Measurements from ENCODE around the gene SLC19A1.

Gene SLC19A1

GRCh38 chr21:45515241-45516061 lies 26.8 kb downstream of the SLC19A1 start:
- DNase-seq: no peak

GRCh38 chr21:45514311-45515021 lies 27.8 kb downstream of the SLC19A1 start:
- DNase-seq: no peak

DNA sequence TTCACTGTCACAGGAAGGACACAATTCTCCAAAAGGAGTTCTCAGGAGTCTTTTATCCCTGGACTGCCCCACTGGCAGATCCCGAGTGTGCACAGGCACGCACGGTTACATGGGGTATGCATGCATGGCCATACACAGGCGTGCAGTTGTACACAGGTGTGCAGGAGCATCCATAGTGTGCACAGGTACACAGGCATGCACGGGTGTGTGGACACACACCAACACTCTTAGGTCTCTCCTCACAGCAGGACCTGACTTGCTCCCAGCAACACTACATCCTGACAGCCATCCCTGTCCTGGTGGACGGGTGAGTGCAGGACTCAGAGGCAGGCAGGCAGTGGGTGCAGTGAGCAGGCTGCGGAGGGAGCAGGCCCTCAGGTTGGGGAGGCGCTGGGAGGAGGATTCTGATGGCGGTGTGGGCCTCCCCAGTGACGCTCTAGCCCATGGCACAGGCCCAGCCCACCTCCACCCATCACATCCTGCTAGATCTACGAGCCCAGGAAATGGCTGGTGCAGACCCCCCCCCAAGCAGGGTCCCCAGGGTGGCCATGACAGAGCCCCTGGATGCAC lies 28.4 kb downstream of the SLC19A1 start:
- no peak for DNase-seq

- DNase-seq: no peak
These were observed 29.1 kb downstream of the SLC19A1 start for GRCh38 chr21:45513003-45513717.

DNA sequence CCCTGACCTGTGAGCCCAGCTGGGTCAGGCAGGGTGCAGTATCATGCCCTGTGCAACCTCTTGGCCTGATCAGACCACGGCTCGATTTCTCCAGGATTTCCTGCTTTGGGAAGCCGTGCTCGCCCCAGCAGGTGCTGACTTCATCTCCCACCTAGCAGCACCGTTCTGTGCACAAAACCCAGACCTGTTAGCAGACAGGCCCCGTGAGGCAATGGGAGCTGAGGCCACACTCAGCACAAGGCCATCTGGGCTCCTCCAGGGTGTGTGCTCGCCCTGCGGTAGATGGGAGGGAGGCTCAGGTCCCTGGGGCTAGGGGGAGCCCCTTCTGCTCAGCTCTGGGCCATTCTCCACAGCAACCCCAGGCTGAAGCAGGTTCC lies 29.6 kb downstream of the SLC19A1 start:
- no peak for DNase-seq

GRCh38 chr21:45511661-45512431 lies 30.4 kb downstream of the SLC19A1 start:
- no peak for DNase-seq

DNA sequence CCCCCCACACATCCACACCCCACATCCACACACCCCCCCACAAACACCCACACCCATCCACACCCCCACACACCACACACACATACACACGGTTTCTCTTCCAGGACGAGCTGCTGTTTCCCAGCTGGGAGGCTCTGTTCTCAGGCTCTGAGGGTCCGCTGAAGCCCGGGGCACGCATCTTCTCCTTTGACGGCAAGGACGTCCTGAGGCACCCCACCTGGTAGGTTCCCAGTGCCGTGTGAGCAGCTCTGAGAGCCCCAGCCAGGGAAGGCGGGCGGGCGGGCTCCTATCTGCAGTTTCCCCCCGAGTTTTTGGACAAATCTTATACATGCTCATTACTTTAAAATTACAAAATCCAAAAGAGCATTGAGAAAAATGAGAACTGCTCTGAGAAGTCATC lies 31.2 kb downstream of the SLC19A1 start:
- DNase-seq: no peak

- no peak for DNase-seq
These were observed 31.7 kb downstream of the SLC19A1 start for GRCh38 chr21:45510466-45510955.

- DNase-seq: no peak
These were observed 32.4 kb downstream of the SLC19A1 start for GRCh38 chr21:45509566-45510465.

- DNase-seq: no peak
These were observed 33.4 kb downstream of the SLC19A1 start for GRCh38 chr21:45508607-45509565.

- no peak for DNase-seq
These were observed 34.2 kb downstream of the SLC19A1 start for GRCh38 chr21:45507888-45508508.

DNA sequence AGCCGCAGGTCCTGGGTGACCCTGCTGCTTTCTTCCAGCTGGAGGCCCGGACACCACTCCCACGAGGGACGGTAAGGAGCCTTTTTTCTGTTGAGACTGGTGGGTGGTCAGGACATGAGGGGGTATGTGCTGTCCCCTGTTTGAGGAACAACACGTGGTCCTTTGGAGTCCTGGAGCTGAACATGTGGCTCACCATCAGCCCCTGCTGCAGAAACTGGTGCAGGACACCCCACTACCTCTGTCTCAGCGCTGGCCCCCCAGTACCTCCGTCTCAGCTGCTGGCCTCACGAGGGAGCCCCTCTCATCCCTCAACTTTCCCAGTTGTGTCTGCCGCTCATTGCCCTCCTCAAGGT lies 34.7 kb downstream of the SLC19A1 start:
- no peak for DNase-seq

DNA sequence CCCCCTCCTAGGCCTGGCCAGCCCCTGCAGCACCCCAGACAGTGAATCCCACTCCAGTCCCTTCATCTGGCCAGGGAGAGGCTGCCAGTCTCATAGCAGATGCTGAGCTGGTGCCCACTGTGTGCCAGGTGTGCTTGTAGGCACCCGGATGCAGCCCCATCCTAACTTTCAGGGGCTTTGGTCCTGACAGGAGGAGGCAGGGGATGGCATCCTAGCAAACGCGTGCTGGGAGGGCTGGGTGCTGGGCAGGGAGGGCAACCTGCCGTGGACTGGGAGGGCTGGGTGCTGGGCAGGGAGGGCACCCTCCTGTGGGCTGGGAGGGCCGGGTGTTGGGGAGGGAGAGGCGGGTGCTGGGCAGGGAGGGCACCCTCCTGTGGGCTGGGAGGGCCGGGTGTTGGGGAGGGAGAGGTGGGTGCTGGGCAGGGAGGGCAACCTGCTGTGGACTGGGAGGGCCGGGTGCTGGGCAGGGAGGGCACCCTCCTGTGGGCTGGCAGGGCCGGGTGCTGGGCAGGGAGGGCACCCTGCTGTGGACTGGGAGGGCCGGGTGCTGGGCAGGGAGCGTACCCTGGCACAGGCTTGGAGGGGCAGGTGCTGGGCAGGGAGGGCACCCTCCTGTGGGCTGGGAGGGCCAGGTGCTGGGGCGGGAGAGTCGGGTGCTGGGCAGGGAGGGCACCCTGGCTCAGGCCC lies 35.3 kb downstream of the SLC19A1 start:
- no peak for DNase-seq

DNA sequence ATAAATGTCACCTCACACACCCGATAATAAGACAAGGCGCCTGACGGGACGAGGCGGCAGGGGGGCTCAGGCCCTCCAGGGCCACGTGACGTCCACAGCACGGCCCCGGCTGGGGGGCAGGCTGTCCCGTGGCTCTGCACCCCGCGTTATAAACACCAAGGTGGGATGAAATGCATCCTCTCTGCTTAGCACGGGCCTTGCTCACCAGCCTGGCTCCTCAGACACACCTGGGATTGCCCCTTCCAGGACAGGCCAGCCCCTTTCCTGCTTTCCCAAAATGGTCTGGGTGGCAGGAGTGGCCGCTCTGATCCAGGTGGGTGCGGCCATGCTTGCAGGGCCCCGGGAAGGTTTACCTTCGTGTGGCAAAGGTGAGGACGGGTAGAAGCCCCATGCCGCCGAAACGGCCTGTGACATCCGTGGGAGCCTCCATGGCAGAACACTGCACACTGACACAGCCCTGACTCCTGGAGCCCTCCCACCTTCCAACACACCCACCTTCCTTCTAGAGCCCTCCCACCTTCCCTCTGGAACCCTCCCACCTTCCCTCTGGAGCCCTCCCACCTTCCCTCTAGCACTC lies 35.9 kb downstream of the SLC19A1 start:
- DNase-seq: no peak

DNA sequence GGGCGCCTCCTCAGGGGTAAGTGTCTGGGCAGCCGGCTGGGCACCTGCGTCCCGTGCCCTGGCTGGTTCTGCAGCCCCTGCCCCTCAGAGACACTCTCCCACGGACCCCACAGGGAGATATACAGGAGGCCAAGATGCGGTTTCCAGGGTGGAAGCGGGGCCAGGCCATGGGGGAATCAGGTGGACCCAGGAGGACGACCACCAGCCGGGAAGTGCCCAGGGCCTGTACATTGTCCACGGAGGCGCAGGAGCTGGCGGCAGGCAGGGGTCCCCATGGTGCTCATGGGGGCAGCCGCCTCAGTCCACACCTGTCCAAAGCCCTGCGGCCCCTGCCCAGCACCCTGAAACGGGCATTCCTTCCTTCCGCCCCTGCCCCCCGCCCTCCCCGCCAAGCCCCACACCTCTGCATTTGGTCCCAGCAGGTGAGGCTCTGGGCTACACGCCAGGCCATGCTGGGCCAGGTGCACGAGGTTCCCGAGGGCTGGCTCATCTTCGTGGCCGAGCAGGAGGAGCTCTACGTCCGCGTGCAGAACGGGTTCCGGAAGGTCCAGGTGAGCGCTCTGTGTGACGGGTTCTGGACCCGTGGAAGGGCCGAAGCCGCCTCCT lies 36.7 kb downstream of the SLC19A1 start:
- DNase-seq: no peak

DNA sequence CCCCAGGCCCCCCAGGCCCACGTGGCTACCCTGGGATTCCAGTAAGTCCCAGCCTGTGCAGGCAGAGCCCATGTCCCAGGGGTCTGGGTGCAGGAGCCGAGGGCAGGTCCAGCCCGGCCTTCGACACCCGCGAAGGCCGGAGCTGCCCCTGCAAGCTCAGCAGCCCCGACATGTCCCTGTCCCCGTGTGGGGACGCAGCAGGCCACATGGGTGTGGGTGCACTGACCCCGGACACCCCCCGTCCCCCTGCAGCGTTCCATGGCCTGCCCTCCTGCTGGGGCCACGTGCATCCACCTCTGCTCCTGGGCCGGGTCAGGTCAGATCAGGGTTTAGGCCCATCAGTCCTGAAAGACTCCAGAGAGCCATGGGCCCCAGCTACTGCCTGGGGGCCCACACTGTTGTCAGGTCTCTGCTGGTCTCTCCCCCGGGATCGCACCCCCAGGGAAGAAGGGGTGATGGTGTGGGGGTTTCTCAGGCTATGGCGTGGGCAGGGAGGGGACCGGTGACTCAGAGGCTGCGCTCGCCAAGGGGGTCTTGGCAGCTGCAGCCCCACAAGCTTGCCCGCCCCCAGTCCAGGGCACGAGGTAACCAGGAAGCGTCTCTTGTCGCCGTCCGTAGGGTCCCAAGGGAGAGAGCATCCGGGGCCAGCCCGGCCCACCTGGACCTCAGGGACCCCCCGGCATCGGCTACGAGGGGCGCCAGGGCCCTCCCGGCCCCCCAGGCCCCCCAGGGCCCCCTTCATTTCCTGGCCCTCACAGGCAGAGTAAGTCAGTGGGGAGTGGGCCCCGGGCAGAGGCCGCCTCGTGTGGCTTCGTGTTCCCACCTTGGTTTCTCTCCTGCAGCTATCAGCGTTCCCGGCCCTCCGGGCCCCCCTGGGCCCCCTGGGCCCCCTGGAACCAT lies 37.5 kb downstream of the SLC19A1 start:
- DNase-seq: no peak

DNA sequence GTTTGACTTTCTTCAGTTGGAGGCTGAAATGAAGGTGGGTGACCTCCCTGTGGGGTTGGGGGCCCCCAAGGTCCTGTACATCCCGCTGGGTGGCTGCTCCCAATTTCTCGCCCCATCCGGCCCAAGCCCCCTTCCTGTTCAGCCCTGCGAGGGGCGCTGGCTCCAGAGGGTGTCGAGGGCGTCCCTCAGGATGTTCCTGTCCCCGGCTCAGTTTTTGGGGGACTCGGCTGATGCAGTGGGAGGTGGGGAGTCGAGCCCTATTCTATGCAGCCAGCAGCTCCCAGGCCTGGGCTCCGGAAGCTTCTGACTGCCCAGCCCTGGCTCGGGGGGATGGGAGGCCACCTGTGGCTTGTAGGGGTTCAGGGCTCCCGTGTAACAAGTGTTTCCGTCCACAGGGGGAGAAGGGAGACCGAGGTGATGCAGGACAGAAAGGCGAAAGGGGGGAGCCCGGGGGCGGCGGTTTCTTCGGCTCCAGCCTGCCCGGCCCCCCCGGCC lies 38.2 kb downstream of the SLC19A1 start:
- DNase-seq: no peak
